Measurements from ENCODE around the gene TPK1. TPM values are rescaled to one million over a fixed set of nuclear protein-coding genes. Genes with fewer than 3 reads are reported as not detected.

TPK1 gene
- total RNA-seq, 1 experiment from 2014 or later: 3.1 TPM

DNA sequence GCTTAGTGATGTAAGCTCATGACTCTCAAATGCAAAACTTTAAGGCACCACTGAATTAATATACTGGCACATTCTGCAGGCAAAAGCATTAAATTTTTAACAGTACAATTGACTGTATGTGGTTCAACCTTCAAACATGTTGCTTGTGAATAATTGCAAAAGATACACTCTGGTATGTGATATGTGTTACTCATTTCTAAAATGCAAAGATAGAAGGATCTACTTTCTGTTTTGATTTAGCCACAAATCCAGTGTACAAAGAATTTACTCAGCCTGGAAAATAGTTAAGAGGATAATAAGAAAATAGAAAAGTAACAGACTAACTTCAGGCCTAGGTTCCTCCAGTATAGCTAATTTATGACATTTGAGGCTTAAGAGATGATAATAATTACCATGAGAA lies 365.8 kb downstream of the TPK1 start:
- no peak overlapping the region for H3K23ac ChIP-seq (ENCODE audit: insufficient read length, low read depth, low read length)
- no peak overlapping the region for H2AK5ac ChIP-seq (ENCODE audit: insufficient read length, low read length)
- no peak for DNase-seq
- no peaks in the 10 kb centered on the region for H4K20me1 ChIP-seq (ENCODE audit: control insufficient read depth, insufficient read depth, insufficient read length)
- Mint-ChIP-seq H3K27ac (no peak overlapping the region), H3K4me1 (peaks cover 4 to 5% of the 10 kb centered on the region in 2 experiments), H3K27me3 (ENCODE audit: low read depth) (no peaks in the 10 kb centered on the region), H3K4me3 (no peak overlapping the region), H3K36me3 (ENCODE audit: insufficient read depth in 1 of 3, low read depth in 3 of 3) (no peaks in the 10 kb centered on the region), H3K9me3 (no peaks in the 10 kb centered on the region; a peak in 1 of 5 replicates)
- no peak overlapping the region for H3T11ph ChIP-seq (ENCODE audit: low read length)
- H3K9ac ChIP-seq (ENCODE audit: extremely low read depth, insufficient read length, low read length): no peak overlapping the region
- H2BK15ac ChIP-seq (ENCODE audit: low read depth, low read length): no peak overlapping the region
- no peaks in the 10 kb centered on the region for H3K4me1 ChIP-seq (ENCODE audit: insufficient read depth, low read length)
- H4K8ac ChIP-seq (replicated peaks; ENCODE audit: insufficient read length, low read depth, low read length): no peak overlapping the region
- no peak overlapping the region for H3K4ac ChIP-seq (ENCODE audit: low read depth, low read length)
- no peaks in the 10 kb centered on the region for H3K79me1 ChIP-seq (ENCODE audit: insufficient read depth, low read depth, low read length, poor library complexity, severe bottlenecking)
- H3K27ac ChIP-seq (ENCODE audit: insufficient read length, low read depth, low read length): no peak overlapping the region
- no peaks in the 10 kb centered on the region for H3K23me2 ChIP-seq (ENCODE audit: insufficient read length, low read depth, low read length, poor library complexity, severe bottlenecking)
- no peak overlapping the region for H4K91ac ChIP-seq (ENCODE audit: insufficient read length, low read depth, low read length)
- no peak overlapping the region for H2BK20ac ChIP-seq (ENCODE audit: low read depth, low read length, poor library complexity, severe bottlenecking)
- no peak overlapping the region for H3K56ac ChIP-seq (ENCODE audit: insufficient read length, low read depth, low read length)
- H3K79me2 ChIP-seq (ENCODE audit: insufficient read depth, low read length): no peaks in the 10 kb centered on the region
- H2BK120ac ChIP-seq (ENCODE audit: low read depth, low read length, poor library complexity, severe bottlenecking): no peak overlapping the region
- no peak overlapping the region for H4K5ac ChIP-seq (ENCODE audit: insufficient read length, low read depth, low read length)
- TF ChIP-seq, protein P1, sequence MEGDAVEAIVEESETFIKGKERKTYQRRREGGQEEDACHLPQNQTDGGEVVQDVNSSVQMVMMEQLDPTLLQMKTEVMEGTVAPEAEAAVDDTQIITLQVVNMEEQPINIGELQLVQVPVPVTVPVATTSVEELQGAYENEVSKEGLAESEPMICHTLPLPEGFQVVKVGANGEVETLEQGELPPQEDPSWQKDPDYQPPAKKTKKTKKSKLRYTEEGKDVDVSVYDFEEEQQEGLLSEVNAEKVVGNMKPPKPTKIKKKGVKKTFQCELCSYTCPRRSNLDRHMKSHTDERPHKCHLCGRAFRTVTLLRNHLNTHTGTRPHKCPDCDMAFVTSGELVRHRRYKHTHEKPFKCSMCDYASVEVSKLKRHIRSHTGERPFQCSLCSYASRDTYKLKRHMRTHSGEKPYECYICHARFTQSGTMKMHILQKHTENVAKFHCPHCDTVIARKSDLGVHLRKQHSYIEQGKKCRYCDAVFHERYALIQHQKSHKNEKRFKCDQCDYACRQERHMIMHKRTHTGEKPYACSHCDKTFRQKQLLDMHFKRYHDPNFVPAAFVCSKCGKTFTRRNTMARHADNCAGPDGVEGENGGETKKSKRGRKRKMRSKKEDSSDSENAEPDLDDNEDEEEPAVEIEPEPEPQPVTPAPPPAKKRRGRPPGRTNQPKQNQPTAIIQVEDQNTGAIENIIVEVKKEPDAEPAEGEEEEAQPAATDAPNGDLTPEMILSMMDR (conservative IDR thresholded peaks at IDR 0.05): no peak
- H2BK12ac ChIP-seq (ENCODE audit: insufficient read length, low read depth, low read length): no peak overlapping the region
- no peaks in the 10 kb centered on the region for H3K9me3 ChIP-seq (ENCODE audit: control insufficient read depth, low read depth, low read length)
- H2AFZ ChIP-seq (ENCODE audit: low read length): no peak overlapping the region
- no peak overlapping the region for H3K4me2 ChIP-seq (ENCODE audit: insufficient read depth, insufficient read length, low read length)
- no peaks in the 10 kb centered on the region for H3K27me3 ChIP-seq (ENCODE audit: insufficient read depth, low read length)
- no peak overlapping the region for H3K18ac ChIP-seq (ENCODE audit: insufficient read length, low read depth, low read length)
- H2BK5ac ChIP-seq (ENCODE audit: insufficient read length, low read length): no peak overlapping the region
- H3K14ac ChIP-seq (ENCODE audit: insufficient read depth, low read length): no peak overlapping the region

Data from H9 (cell line).